Brain microvascular endothelial cell (primary cell): ENCODE results near the gene FAT2.

ENCODE experiments used
- DNase-seq: peaks from one replicate; pipeline ENCODE4 v3.0.0-alpha.2; 2020
- H3K27ac ChIP-seq: fragments of 250-450 bp; sonication (Bioruptor Pico); 2 replicates; pipeline ENCODE4 v1.5.1; 2020; ENCODE audit warnings: mild to moderate bottlenecking, moderate library complexity
- H3K27me3 ChIP-seq: fragments of 250-450 bp; sonication (Bioruptor Pico); replicated peaks from 2 replicates; pipeline ENCODE4 v1.5.1; 2020; ENCODE audit warnings: mild to moderate bottlenecking
- H3K36me3 ChIP-seq: fragments of 250-450 bp; sonication (Bioruptor Pico); replicated peaks from 2 replicates; pipeline ENCODE4 v1.5.1; 2020; ENCODE audit warnings: mild to moderate bottlenecking
- H3K4me3 ChIP-seq: 2 replicates; pipeline ENCODE4 v1.5.1; 2011; ENCODE audit warnings: low read depth, mild to moderate bottlenecking, control low read depth, low read length, moderate library complexity
- in situ Hi-C: cut with HindIII; loops from 2 replicates; pipeline ENCODE4 v1.10.0; 2017; ENCODE audit warnings: low sequenced_read_pairs, low pct_ligation_motif_present
- TF ChIP-seq, protein P1 (sequence below): IDR thresholded peaks from 2 replicates; pipeline ENCODE4 v1.5.1; 2011; ENCODE audit warnings: low read depth, mild to moderate bottlenecking, moderate library complexity, low read length, control low read depth, inconsistent platforms; ENCODE audit errors: missing control alignments

The FAT2 gene

DNA sequence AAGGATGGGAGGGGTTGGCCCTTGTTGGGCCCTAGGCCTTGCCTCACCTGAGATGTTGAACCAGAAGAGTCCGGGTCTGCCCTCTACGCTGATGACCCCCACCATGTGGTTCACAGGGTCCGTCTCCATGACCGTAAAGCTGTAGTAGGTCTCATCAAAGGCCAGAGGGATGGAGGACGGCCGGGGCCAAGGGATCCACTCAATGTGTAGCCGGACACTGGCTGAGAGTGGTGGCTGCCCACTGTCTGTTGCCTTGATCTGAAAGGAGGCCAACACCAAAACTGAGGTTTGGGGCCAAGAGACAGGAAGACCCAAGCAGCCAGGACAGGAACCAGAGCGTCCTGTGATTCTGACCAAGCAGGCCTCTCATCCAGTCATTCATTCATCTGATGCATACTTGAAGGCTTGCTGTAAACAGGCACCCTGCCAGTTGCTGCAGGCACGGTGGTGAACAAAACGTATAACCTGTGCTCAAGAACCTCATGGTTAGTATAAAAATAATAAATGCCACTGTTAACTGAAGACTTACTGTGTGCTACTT lies 37.9 kb downstream of the FAT2 start:
- no peak for DNase-seq
- Histone ChIP-seq H3K27me3 (no peaks in the 10 kb centered on the region), H3K36me3 (no peaks in the 10 kb centered on the region), H3K27ac (no peak overlapping the region), H3K4me3 (no peak overlapping the region)
- in situ Hi-C loops = no loop called here
- TF ChIP-seq, protein P1, sequence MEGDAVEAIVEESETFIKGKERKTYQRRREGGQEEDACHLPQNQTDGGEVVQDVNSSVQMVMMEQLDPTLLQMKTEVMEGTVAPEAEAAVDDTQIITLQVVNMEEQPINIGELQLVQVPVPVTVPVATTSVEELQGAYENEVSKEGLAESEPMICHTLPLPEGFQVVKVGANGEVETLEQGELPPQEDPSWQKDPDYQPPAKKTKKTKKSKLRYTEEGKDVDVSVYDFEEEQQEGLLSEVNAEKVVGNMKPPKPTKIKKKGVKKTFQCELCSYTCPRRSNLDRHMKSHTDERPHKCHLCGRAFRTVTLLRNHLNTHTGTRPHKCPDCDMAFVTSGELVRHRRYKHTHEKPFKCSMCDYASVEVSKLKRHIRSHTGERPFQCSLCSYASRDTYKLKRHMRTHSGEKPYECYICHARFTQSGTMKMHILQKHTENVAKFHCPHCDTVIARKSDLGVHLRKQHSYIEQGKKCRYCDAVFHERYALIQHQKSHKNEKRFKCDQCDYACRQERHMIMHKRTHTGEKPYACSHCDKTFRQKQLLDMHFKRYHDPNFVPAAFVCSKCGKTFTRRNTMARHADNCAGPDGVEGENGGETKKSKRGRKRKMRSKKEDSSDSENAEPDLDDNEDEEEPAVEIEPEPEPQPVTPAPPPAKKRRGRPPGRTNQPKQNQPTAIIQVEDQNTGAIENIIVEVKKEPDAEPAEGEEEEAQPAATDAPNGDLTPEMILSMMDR = no peak

DNA sequence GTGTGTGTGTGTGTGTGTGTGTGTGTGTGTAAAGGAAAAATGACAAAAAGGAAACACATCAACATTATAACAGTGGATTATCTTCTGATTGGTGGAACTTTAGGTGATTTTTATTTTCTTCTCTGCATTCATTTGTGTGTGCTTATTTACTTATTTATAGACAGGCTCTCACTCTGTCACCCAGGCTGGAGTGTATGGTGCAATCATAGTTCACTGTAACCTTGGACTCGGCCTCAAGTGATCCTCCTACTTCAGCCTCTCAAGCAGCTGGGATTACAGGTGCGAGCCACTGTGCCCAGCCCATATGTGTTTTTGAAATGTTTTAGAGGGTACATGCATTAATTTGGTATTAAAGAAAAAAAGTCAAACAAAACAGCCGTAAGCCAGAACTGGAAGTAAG lies 39.1 kb downstream of the FAT2 start:
- no peak overlapping the region for H3K27ac ChIP-seq

GRCh38 chr5:151550146-151550545 lies 41.0 kb downstream of the FAT2 start:
- no peak overlapping the region for H3K4me3 ChIP-seq
- no peak overlapping the region for H3K27ac ChIP-seq
- H3K36me3 ChIP-seq = no peaks in the 10 kb centered on the region
- TF ChIP-seq, protein P1 = no peak
- in situ Hi-C loops = no loop called here
- no peaks in the 10 kb centered on the region for H3K27me3 ChIP-seq
- no peak for DNase-seq

More for the DNA sequence above, 39.1 kb downstream of the FAT2 start:
- Histone ChIP-seq H3K27me3 (no peaks in the 10 kb centered on the region), H3K36me3 (no peaks in the 10 kb centered on the region), H3K4me3 (no peak overlapping the region)
- in situ Hi-C loops = no loop called here
- TF ChIP-seq, protein P1 = no peak
- DNase-seq = no peak

DNA sequence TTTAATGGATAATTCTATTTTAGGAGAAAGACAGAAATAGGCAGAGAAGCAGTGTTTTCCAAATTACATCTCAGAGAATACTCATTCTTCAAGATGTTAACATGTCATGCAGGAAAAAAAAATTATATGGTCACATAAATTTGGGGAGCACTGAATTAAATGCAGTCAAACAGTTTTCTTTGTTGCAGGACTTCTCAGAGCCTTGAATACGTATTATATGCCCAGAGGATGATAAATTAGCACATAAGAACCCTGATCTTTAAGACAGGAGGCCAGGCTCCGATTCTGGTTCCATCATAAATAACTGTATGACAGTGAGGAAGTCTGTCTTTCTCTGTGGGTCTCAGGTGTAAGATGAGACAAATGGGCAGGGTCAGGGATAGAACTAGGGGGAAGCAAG lies 41.4 kb downstream of the FAT2 start:
- Histone ChIP-seq H3K27ac (no peak overlapping the region), H3K4me3 (no peak overlapping the region), H3K27me3 (no peaks in the 10 kb centered on the region), H3K36me3 (no peaks in the 10 kb centered on the region)
- in situ Hi-C loops = no loop called here
- DNase-seq = no peak
- TF ChIP-seq, protein P1 = no peak

DNA sequence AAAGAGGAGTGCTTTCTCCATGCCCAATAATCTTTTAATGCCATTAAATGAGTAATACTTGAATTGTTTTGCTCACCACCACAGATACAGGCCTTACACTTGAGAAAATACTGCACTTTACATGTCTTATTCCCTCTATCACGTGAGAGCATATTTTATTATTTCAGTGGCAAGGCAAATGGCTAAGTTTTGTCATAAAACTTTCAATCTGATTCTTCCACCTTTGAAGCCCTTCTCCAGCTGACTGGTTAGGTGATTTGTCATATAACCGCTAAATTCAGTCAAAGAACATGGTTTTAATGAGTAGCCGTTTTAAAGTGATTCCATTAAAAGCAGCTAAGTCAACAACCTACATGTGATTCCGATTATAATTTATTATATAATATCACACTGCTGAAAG lies 43.8 kb downstream of the FAT2 start:
- DNase-seq = no peak
- no peaks in the 10 kb centered on the region for H3K27me3 ChIP-seq
- TF ChIP-seq, protein P1 = no peak
- no peaks in the 10 kb centered on the region for H3K36me3 ChIP-seq
- no peak overlapping the region for H3K4me3 ChIP-seq
- H3K27ac ChIP-seq = no peak overlapping the region
- in situ Hi-C loops = no loop called here

DNA sequence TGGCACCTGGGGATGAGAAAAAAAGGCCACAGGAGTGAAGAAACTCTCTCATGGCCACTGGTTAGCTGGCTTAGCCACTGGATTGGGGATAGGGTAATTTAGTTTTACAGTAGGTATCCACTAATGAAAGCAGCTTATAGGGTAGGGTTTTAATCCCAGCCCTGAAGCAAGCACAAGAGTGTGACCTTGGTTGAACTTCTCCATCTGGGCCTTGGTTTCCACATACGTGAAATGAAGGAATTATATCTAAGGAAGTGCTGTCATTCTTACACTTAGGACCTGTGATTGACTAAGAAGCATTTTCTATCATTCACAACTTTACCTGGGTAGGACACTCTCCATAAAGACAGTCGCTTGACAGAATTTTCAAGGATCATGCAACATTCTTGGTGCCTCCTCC lies 49.6 kb downstream of the FAT2 start:
- no peaks in the 10 kb centered on the region for H3K27me3 ChIP-seq
- H3K4me3 ChIP-seq = no peak overlapping the region
- H3K27ac ChIP-seq = no peak overlapping the region
- no peak for DNase-seq
- in situ Hi-C loops = no loop called here
- no peaks in the 10 kb centered on the region for H3K36me3 ChIP-seq
- TF ChIP-seq, protein P1 = no peak
